ENCODE results near the gene TRIM17.
A peak's percentile ranks its signal among the peaks of the same experiment; 100 is the strongest.

Gene TRIM17, protein sequence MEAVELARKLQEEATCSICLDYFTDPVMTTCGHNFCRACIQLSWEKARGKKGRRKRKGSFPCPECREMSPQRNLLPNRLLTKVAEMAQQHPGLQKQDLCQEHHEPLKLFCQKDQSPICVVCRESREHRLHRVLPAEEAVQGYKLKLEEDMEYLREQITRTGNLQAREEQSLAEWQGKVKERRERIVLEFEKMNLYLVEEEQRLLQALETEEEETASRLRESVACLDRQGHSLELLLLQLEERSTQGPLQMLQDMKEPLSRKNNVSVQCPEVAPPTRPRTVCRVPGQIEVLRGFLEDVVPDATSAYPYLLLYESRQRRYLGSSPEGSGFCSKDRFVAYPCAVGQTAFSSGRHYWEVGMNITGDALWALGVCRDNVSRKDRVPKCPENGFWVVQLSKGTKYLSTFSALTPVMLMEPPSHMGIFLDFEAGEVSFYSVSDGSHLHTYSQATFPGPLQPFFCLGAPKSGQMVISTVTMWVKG

DNA sequence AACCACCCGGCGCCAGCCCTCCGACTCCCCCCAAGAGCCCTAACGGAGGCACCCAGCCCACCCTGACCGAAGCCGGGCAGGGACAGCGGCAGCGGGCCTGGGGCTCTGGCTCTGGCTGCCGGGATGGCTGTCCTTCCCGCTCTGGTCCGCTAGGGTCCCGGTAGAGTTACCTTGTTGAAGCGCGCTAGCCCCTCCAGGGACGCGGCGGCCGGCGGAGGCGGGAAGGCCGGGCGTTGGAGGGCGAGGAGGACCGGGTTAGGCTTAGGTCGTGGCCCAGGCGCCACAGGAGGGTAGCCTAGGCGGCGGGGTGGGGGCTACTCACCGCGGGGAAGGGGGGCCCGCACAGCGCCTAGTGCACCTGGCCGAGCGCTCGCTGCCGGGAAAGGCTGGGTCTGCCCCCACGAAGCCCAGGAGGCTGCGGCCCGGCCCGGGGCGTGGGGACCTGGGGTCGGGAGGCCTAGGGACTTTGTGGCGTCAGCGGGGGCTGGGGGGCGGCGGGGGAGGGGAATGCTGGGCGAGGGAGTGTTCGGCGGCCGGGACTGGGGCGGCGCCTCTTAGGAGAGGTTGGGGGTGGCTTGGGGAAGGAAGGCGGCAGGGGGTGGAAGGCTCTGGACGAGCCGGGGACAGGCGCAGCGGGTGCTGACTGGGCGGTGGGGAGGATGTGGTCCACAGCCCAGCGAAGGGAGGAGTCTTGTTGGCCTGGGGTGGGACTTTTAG, at the start of gene TRIM17:
Gene TRIM17 (minus strand): TSS at position 645 of the 717 bp plus-strand sequence. CDS start 1,789 bp downstream, outside the sequence.
- peak; percentile 12 for DNase-seq

DNA sequence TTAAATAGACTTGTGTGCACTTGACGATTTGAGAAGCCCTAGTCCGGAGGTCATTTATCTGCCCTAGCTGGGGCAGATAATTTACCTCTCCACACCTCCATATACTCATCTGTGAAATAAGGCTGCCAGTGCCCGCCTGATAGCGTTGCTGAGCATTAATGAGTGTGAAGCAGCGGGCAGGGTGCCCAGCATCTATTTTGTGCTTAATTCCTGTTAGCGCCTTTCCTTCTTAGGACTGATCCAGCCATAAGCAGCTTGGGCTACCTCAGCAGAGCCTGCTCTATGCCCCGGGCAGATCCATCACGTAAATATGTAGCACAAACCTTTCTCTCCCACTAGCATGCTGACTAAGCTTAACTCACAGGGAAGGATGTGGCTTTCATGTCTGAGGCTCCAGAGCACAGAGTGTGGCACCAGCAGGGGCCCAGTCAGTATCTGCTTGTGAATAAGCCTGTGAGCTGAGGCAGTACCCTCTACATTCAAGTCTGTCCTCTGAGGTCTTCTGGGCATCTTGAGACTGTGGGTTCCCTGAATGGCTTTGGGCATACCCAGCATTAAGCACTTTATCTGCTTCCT, 49.0 kb upstream of the TRIM17 start:
- no peak for DNase-seq

DNA sequence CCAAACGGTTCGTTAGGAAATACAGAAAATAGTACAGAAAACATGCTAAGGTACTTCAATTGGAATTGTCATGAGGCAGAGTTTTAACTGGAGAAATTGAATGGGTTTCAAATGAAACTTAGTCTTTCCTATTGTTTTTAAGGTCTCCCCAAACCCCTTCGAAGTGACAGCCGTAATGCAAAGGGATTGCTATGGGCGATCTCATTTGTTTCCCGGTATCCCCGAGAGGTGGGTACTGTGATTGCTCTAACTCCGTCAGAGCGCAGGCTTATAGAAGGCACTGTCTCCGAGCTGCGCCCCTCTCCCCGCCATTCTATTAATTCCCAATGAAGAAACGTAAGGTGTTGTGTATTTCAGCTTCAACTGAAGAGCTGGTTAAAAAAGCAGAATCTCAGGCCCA, 48.5 kb upstream of the TRIM17 start:
- no peak for DNase-seq

DNA sequence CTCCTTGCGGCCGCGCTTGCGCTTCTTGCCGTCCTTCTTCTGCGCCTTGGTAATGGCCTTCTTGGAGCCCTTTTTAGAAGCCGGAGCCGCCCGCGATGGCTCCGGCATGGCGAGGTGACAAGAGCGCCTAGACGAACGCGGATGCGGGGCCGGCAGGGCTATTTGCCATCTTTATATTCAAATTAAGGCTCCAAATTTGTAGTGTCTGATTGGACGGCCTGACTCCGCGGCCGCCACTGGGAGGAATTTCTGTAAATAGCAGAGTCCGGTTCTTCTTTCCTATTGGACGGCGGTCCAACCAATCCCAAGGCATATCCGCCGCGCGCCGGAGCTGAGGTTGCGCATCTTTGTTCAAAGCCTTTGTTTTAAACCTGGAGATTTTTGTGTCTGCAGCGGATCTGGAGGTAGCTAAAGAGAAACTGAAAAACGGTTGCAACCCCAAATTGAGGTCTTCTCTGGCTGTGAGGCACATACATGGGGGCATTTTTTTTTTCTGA, 47.9 kb upstream of the TRIM17 start:
- DNase-seq, result peak; percentile 83

DNA sequence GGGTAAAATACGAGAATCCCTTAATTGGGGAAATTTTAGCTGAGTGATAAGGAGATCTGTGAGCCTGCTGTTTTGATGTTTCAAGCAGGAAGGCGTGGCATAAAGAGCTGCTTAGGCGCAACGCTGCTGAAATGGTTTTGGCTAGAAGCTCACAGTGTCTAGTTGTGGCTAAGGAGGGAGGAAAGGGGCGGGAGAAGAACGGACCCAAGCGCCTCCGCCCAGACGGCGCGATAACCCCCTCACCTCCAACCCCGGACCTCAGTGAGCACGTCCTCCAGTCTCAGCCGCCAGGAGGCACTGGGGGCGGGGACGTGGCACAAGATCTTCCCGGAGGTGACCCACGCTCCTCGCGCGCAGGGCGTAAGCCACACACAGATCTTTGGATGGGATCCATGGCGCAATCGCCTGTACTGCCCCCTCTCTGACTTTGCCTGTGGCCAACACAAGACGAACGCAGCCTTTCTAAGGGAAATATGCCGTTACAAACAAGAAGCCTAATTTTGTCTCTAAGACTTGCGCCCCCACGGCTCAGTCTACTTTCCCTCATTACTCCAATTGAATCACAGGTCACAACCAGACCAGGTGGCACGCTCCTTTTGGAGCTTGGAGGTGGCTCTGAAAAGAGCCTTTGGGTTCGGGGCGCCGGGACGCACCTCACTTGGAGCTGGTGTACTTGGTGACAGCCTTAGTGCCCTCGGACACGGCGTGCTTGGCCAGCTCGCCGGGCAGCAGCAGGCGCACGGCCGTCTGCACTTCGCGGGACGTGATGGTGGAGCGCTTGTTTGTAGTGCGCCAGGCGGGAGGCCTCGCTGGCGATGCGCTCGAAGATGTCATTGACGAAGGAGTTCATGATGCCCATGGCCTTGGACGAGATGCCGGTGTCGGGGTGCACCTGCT, 47.1 kb upstream of the TRIM17 start:
- DNase-seq, result no peak

DNA sequence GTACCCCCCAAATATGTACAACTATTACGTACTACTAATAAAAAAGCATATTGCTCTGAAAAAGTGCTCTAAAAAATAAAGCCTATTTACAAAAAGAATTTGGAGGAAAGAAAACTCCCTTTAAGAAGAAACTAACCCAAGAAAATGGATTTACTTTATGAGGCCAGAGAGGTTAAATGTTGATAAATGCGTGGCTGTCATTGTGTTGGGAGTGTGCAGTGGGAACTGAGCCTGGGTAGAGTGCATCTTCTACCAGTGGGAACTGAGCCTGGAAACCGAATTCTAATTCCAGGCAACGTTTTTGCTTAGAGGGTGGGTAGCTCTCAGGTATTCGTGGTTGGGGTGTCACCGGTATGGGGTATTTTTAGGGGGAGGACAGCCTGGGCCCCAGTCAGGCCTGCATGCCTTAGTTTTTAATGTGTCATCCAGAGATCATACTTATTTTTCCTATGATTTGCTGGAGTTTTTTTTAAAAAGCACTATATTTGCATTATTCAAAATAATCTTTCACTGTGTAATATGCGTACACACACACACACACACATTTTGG, 46.4 kb upstream of the TRIM17 start:
- DNase-seq, result no peak

DNA sequence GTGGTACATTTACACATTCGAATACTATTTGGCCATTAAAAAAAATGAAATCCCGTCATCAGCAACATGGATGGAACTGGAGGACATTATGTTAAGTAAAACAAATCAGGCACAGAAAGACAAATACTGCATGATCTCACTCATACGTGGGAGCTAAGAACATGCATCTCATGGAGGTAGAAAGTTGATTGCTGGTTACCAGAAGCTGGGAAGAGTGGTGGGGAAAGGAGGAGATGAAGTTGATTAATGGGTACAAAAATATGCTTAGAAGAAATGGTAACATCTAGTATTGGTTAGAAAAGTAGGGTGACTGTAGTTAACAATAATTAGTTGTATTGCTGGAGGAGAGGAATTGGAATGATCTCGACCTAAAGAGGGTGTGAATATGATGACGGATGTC, 45.9 kb upstream of the TRIM17 start:
- DNase-seq, result no peak

DNA sequence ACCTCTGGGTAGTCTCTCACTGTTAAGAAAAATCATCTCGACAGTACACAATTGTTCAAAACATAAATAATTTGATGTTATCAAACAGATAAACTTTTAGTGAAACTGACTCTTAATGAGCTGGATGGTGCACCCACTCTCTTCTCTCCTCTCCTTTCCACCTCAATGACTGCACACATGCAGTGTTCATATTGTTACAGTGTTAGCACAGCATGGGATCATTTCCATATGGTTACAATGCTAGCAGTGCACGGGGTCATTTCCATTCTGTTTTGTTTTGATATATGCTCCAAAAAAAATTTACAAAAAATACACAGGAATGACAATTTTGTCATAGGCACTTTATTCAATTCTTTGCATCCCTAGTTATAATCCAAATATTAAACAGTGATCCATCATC, 44.2 kb upstream of the TRIM17 start:
- DNase-seq, result no peak

DNA sequence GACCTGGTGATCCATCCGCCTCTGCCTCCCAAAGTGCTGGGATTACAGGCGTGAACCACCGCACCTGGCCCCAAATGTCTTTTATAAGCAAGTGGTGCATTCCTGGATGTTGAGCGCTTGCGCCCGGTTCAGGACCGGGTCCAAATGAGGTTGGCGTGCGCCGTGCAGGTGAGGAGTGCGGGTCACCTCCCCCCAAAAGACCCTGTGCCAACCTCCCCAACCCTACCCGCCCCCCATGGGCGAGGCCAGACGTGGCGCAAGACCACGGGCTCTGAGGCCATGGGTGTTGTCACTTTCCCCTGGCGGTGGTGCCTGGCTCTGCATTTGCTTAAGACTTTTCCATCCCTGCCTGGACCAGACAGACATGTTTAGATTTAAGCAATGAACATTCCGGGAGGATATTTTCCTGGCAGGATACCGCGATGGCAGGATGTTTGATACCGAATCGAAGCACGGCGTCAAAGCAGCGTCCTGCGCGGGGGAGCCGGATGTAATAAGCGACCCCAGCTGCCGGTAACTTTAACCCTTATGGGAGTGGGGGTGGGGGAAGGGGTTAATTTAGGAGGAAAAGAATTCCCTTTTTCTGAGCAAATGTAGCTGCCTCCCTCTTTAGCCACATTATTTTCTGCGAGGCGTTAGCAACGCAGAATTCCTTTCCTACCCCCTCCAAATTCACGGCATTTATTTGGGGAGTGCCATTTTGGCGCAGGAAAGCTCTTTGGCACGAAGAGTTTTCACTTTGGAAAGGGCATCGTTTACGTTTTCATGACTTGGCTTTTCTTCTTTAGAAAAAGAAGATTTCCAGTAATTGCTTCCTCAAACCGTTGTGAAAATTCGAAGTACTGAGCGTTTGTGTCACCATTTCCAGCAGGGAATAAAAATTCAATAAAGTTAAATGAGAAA, 42.7 kb upstream of the TRIM17 start:
- peak; percentile 80 for DNase-seq

DNA sequence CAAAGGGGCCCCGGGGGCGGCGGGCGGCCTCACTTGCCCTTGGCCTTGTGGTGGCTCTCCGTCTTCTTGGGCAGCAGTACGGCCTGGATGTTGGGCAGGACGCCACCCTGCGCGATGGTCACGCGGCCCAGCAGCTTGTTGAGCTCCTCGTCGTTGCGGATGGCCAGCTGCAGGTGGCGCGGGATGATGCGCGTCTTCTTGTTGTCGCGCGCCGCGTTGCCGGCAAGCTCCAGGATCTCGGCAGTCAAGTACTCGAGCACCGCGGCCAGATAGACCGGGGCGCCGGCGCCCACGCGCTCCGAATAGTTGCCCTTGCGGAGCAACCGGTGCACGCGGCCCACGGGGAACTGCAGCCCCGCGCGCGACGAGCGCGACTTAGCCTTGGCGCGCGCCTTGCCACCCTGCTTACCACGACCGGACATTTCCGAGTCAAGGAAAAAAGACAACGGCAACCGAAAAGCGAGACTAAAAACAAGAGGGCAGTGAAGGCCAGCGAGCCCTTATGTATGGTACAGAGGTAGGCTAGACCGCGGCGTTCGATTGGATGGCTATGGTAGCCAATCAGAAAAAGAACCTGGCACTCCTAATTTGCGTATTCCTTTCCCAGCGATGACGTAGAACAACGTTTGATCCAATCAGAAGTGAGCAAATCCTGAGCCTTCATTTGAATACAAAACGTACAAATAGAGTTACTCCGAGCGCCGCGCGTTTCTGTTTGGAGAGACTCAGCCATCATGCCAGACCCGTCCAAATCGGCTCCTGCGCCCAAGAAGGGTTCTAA, 40.9 kb upstream of the TRIM17 start:
- DNase-seq, result peak; percentile 99

DNA sequence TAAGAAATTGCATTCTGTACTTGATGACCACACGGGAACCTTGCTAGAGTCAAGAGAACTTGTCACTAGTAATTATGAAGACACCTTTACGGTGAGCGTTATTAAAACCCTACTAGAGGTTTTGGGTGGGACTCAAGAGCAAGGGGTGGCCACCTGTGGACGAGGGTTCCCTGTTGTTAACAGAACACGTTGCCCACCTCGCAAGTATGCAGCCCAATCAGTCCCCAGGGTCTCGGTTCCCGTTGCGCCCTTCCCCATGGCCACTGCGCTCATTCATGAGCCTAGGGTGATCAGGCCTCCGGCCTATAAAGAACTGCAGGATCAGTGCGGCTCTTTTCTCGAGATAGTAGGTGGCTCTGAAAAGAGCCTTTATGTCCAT, 40.3 kb upstream of the TRIM17 start:
- no peak for DNase-seq

DNA sequence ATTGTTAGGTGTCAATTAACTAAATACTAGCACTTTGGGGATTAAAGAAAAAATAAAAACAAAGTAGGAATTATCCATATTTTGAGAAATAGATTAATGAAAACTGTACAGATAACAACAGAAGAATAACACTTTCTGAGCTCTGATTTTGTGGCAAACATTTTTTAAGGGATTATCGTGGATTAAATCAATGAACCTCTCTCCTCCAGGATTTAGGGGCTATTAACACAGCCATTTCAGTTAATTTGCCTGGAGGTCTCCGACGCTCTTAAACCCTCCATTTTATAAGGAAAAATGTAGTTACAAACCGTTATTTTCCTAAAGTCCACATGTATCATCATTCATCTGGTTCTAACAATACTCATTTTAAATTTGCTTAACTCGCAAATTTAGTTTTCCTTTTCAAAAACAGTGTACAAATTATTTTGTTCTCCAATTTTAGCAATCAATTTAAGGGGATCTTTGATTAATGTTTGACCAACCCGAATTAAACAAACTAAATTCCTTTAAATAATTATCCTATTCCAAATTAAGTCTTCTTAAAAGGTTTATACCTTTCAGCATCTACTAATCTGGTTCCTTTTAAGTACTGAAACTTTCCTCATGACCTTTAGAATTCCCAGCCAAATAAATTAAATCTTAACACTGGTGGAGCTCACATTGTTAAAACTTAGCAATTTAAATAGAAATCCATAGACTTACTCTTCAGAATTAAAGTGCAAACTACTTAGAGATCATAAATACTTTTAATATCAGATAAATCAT, 39.8 kb upstream of the TRIM17 start:
- DNase-seq, result no peak

DNA sequence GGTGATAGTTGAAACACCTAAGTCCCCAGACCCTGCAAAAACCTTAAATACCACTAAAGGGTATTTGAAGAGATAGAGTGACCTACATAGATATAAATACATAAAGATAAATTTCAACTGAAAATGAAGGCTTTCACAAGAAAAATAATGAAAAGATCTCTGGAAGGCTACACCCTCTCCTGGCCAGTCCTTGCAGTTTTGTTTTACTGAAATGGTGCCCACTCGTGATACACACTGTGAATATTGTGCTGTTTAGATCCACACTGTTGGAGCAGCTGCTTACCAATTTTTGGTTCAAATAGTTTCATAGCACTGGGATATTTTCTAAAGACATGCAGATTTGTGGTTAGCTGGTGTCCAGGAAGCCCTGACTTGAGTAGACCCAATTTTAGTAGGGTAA, 39.1 kb upstream of the TRIM17 start:
- no peak for DNase-seq

DNA sequence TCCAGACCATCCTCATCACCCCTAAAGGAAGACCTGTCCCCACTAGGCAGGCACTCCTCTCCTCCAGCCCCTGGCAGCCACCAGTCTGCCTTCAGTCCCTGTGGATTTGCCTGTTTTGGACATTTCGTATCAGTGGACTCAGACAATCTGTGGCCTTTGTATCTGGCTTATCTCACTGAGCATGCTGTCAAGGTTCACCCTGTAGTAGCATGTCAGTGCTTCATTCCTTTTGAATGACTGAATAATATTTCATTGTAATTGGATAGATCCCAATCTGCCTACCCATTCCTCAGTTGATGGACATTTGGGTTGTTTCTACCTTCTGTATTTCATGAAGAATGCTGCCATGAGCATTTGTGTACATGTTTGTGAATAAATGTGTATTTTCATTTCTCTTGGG, 37.6 kb upstream of the TRIM17 start:
- no peak for DNase-seq

DNA sequence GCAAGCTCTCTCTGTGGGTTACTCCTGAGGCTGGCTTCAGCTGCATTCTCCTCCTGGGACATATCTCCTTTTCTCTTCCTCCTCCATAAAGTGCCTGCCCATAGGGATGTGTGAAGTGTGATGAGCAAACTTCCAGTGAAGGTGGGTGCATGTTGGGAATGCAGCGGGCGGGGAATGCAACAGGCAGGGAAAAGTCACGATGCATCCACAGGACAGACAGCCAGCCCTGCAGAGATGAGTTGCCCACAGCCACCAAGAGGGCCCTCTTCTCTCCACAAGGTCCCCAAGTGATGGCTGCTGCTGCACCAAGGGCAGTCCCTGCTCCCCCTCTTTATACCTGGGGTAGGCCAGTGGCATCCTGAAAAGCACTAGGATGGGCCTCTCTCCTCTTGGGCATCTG, 37.0 kb upstream of the TRIM17 start:
- no peak for DNase-seq

DNA sequence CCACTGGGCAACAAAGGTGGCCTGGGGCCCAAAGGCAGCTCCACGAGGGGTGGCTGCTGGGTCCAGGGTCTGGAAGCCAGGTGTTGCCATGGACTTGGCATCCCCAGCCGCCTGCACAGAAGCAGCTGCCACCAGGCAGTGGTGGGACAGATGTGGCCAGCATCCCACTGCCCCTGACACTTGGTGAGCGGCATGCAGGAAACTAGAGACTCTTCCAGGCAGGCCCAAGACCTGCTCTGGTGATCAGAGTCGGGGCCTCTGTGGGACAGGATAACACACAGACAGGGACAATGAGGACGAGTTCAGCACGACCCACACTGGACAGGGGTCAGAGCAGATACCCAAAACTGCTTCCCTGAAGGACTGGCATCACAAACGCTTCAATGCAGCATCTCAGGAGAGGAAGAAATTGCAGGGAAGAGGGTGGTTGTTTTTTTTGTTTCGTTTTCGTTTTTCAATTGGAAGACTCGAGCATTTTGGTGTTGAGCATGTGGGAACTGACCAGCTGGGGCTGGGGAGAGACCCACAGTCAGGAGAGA, 36.4 kb upstream of the TRIM17 start:
- DNase-seq, result no peak

DNA sequence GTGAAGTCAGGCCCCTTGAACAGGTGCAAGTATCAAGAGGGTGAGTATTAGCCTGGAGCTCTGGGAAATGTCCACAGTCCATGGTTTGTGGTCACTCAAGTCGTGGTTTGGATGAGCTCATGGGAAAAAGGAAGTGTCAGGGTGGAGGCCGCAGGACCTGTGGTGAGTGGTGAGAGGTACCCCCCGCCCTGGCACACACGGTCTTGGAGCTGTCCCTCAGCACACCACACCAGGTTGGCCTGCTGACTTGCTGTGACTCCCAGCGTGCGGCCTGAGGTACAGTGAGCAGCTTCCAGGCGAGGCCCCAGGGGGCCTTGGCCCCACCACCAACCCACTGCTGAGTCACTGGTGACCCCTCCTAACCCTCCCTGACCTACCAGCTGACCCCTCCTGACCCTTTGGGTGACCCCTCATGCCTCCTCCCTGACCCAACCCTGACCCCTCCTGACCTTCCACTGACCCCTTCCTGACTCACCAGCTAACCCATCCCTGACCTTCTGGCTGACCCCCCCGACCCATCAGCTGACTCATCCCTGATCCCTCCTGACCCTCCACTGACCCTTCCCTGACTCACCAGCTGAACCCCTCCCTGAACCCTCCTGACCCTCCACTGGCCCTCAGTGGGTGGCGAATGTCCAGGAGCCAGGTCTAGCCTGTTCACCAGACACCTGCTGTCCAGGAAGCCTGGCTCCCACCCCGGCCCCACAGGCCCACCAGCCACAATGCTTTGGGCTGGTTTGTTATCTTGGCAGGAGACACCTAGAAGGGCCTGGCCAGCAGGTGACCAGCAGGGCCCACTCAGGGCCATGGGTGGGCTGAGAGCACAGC, 35.7 kb upstream of the TRIM17 start:
- no peak for DNase-seq

DNA sequence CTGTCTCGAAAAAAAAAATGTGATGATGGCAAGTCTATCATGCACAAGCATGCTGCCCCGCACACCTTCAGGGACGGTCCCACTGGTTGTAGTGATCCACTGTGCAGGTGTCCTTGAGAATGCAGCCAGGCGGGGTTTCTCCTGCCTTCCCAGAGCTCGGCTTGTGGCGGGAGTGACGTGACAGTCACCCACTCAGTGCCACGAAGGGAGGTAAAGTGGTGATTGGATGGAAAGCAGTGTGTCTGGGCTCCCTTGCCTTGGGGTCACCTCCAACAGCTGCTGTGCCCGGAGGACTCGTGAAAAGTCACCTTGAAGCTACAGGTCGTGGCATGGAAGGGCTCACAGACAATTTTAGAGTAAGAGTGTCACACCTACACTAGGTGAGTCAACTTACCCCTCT, 33.5 kb upstream of the TRIM17 start:
- no peak for DNase-seq

Measured in fibroblast of upper back skin (primary cell).